LoVo (cell line): ENCODE measurements around the gene PCOLCE2.
A peak's percentile ranks its signal among the peaks of the same experiment; 100 is the strongest.

ENCODE experiments used
- DNase-seq: peaks from one replicate; pipeline ENCODE4 v3.0.0-alpha.2; 2016; ENCODE audit warnings: low spot score

The PCOLCE2 gene

GRCh38 chr3:142888481-142889211, at the start of gene PCOLCE2:
PCOLCE2 (minus strand) TSS chr3:142889083; CDS start chr3:142888896, 187 bp downstream.
- DNase-seq, result peak; percentile 47

GRCh38 chr3:142935963-142936362, 47.1 kb upstream of the PCOLCE2 start:
- no peak for DNase-seq

- DNase-seq, result no peak
Observed at GRCh38 chr3:142934887-142935269, 46.0 kb upstream of the PCOLCE2 start.

GRCh38 chr3:142934128-142934886, 45.4 kb upstream of the PCOLCE2 start:
- DNase-seq, result no peak

- no peak for DNase-seq
Observed at GRCh38 chr3:142931222-142931621, 42.3 kb upstream of the PCOLCE2 start.

- DNase-seq, result no peak
Observed at GRCh38 chr3:142930463-142930862, 41.6 kb upstream of the PCOLCE2 start.

- no peak for DNase-seq
Observed at GRCh38 chr3:142929890-142930289, 41.0 kb upstream of the PCOLCE2 start.

- DNase-seq, result peak; percentile 43
Observed at GRCh38 chr3:142929109-142929508, 40.2 kb upstream of the PCOLCE2 start.

- no peak for DNase-seq
Observed at GRCh38 chr3:142926368-142926944, 37.6 kb upstream of the PCOLCE2 start.

- no peak for DNase-seq
Observed at GRCh38 chr3:142925140-142925539, 36.3 kb upstream of the PCOLCE2 start.

GRCh38 chr3:142923694-142924093, 34.8 kb upstream of the PCOLCE2 start:
- DNase-seq, result no peak

GRCh38 chr3:142916605-142917004, 27.7 kb upstream of the PCOLCE2 start:
- no peak for DNase-seq

GRCh38 chr3:142915636-142916035, 26.8 kb upstream of the PCOLCE2 start:
- no peak for DNase-seq

GRCh38 chr3:142914286-142914811, 25.5 kb upstream of the PCOLCE2 start:
- no peak for DNase-seq

GRCh38 chr3:142913432-142913831, 24.5 kb upstream of the PCOLCE2 start:
- DNase-seq, result no peak

GRCh38 chr3:142912402-142913172, 23.7 kb upstream of the PCOLCE2 start:
- no peak for DNase-seq

GRCh38 chr3:142910280-142910679, 21.4 kb upstream of the PCOLCE2 start:
- DNase-seq, result no peak

- DNase-seq, result no peak
Observed at GRCh38 chr3:142909282-142909681, 20.4 kb upstream of the PCOLCE2 start.

- no peak for DNase-seq
Observed at GRCh38 chr3:142907996-142908395, 19.1 kb upstream of the PCOLCE2 start.

GRCh38 chr3:142904639-142905436, 16.0 kb upstream of the PCOLCE2 start:
- DNase-seq, result peak; percentile 85

GRCh38 chr3:142902356-142902755, 13.5 kb upstream of the PCOLCE2 start:
- DNase-seq, result no peak
